GM12865 (cell line): ENCODE measurements around the gene TKFC.
A peak's percentile ranks its signal among the peaks of the same experiment; 100 is the strongest.
"Not testable (repeated sequence)": the region's sequence is repeated elsewhere in the genome, so short reads cannot be mapped to it uniquely, and the experiment has no call there.

Experiments
- DNase-seq: peaks from one replicate; pipeline ENCODE4 v3.0.0; 2010; ENCODE audit warnings: low read depth
- H3K4me3 ChIP-seq: 2 replicates; pipeline ENCODE4 v1.5.1; 2011; ENCODE audit warnings: mild to moderate bottlenecking, low read depth, low read length, control low read depth
- TF ChIP-seq, protein P1 (sequence below): IDR thresholded peaks from 2 replicates; pipeline ENCODE4 v1.5.1; 2011; ENCODE audit warnings: low read length, control low read depth, low read depth, inconsistent platforms; ENCODE audit not compliant: insufficient read depth; ENCODE audit errors: missing control alignments

TKFC gene

DNA sequence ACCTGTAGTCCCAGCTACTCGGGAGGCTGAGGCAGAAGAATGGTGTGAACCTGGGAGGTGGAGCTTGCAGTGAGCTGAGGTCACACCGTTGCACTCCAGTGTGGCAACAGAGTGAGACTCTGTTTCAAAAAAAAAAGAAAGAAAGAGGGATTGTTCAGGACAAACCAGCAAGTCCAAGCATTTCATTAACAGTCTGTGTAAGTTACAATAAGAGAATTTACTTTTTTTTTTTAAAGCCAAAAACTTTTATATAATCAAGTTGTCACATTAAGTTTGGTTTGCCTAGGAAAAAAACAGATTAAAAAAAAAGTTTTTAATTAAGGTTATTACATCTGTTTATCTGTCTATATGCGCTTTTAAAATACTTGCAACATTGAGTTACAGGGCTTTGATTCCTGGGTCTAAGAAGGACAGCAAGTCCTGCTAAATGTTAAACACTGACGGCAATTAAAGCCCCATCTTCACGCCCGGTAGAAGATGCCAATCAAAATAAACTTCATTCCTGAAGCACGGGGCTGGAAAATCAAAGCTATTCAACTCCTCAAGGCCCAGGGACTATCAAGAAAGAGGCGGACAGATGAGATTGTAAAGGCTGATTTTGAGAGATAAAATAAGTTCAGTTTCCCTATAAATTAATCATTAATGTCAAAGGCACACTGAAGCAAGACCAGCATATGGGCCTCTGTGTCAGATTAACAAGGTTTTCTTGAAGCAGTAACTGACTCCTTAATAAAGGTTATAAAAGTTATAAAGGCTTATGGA, 39.8 kb downstream of the TKFC start:
- no peak for DNase-seq
- no peak overlapping the region for H3K4me3 ChIP-seq
- TF ChIP-seq, protein P1, sequence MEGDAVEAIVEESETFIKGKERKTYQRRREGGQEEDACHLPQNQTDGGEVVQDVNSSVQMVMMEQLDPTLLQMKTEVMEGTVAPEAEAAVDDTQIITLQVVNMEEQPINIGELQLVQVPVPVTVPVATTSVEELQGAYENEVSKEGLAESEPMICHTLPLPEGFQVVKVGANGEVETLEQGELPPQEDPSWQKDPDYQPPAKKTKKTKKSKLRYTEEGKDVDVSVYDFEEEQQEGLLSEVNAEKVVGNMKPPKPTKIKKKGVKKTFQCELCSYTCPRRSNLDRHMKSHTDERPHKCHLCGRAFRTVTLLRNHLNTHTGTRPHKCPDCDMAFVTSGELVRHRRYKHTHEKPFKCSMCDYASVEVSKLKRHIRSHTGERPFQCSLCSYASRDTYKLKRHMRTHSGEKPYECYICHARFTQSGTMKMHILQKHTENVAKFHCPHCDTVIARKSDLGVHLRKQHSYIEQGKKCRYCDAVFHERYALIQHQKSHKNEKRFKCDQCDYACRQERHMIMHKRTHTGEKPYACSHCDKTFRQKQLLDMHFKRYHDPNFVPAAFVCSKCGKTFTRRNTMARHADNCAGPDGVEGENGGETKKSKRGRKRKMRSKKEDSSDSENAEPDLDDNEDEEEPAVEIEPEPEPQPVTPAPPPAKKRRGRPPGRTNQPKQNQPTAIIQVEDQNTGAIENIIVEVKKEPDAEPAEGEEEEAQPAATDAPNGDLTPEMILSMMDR, result no peak

DNA sequence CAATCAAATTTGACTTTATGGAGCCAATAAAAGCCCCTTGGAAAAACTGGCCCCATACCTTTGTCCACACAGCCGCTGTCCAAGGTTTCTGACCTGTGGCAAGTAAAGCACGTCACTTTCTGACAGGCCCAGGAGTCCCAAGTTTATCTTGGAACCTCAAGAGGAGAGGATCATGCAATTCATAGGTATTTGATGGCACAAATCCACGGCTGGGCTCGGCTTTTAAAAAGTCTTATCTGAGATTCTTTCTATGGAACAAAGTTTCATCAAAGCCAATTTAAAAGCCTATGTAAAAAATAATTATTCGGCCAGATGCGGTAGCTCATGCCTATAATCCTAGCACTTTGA, 42.7 kb downstream of the TKFC start:
- TF ChIP-seq, protein P1, result no peak
- no peak for DNase-seq

GRCh38 chr11:61377461-61378160, 44.6 kb downstream of the TKFC start:
- no peak for DNase-seq
- TF ChIP-seq, protein P1, result no peak
- H3K4me3 ChIP-seq, result no peak overlapping the region

More for the DNA sequence above, 42.7 kb downstream of the TKFC start:
- H3K4me3 ChIP-seq, result no peak overlapping the region

DNA sequence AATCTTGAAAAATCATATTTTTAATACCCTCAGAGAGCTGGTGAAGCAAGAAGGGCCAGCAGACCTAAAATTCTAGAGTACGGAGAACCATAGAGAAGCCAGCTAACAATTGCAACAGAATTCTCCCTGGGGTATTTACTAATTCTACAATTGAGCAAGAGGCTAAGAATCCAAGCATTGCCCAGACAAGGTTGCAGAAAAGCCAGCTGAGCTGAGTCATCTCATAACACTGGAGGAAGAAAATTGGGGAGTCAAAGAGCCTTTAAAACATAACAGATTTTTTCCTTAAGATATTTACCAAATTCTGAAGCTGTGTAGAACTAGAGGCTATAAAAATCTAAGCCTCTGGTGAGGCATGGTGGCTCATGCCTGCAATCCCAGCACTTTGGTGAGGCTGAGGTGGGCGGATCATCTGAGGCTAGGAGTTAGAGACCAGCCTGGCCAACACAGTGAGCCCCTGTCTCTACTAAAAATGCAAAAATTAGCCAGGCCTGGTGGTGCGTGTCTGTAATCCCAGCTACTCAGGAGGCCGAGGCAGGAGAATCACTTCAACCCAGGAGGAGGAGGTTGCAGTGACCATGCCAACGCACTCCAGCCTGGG, 45.8 kb downstream of the TKFC start:
- H3K4me3 ChIP-seq, result no peak overlapping the region
- TF ChIP-seq, protein P1, result no peak
- DNase-seq, result no peak

- TF ChIP-seq, protein P1, result no peak
- no peak overlapping the region for H3K4me3 ChIP-seq
- no peak for DNase-seq
These were observed 47.9 kb downstream of the TKFC start for GRCh38 chr11:61380884-61381283.

- H3K4me3 ChIP-seq, DNase-seq: not testable (repeated sequence)
These were observed 50.8 kb downstream of the TKFC start for GRCh38 chr11:61383859-61384258.

GRCh38 chr11:61384271-61385242, 51.5 kb downstream of the TKFC start:
- DNase-seq, result no peak
- TF ChIP-seq, protein P1, result peak; percentile 14

More at GRCh38 chr11:61384271-61385242, 51.5 kb downstream of the TKFC start:
- no peak overlapping the region for H3K4me3 ChIP-seq
